Glomerular endothelial cell (primary cell): ENCODE data around the gene TLE6. TPM values are rescaled to one million over a fixed set of nuclear protein-coding genes. Genes with fewer than 3 reads are reported as not detected.
A peak's percentile ranks its signal among the peaks of the same experiment; 100 is the strongest.
"Not testable (repeated sequence)": the region's sequence is repeated elsewhere in the genome, so short reads cannot be mapped to it uniquely, and the experiment has no call there.

Experiments used
- DNase-seq: peaks from one replicate; pipeline ENCODE4 v3.0.0-alpha.2; 2011; ENCODE audit warnings: low read depth, low spot score; ENCODE audit errors: extremely low read depth
- total RNA-seq: library from RNA; depleted of rRNA; stranded (reverse); fragments of >200 nt; gene quantifications from 2 replicates; pipeline ENCODE4 v1.2.3, GENCODE V29; 2015

Gene TLE6
- total RNA-seq = 0.58 and 0.88 TPM in 2 replicates

DNA sequence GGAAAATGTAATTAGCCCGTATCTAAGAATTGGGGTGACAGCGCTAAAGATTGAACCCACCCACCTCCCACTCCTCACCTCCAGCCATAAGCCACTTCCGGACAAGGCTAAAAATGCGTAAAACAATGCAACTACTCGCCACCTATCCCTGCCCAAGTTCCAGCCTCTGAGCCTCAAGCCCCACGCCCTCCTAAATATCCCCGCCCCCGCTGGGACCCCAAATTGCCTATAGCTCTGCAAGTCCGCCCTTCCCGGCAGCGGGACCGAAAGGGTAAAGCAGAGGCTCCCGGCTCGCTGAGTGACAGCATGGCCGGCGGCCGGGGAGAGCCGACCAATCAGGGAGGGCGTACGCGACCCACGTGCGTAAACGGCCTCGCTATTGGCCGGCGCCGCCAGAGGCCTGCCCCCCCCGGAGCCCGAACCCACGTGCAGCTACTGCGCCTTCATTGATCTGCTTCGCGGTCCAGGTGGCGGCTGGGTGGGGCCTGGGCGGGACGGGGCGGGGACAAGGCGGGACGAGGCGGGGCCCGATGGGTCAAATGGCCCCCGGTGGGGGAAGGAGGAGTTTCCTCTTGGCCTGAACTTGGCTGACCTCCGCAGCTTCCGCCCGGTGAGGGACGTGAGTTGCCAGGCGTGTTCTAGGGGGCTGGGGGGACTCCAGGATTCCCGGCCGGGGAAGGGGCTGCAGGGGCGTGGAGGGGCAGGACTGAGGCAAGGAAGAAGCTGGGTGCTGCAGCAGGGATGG lies at the start of gene TLE6:
TLE6 (plus strand) TSS at position 564 of the 745 bp plus-strand sequence. CDS start 670 bp downstream, outside the sequence.
- no peak for DNase-seq

GRCh38 chr19:2933490-2933910 lies 43.9 kb upstream of the TLE6 start:
- DNase-seq = no peak

GRCh38 chr19:2935863-2936262 lies 41.5 kb upstream of the TLE6 start:
- DNase-seq = not testable (repeated sequence)

GRCh38 chr19:2942928-2943640 lies 34.3 kb upstream of the TLE6 start:
- DNase-seq = no peak

- no peak for DNase-seq
Measured at GRCh38 chr19:2944403-2944774, 33.0 kb upstream of the TLE6 start.

DNA sequence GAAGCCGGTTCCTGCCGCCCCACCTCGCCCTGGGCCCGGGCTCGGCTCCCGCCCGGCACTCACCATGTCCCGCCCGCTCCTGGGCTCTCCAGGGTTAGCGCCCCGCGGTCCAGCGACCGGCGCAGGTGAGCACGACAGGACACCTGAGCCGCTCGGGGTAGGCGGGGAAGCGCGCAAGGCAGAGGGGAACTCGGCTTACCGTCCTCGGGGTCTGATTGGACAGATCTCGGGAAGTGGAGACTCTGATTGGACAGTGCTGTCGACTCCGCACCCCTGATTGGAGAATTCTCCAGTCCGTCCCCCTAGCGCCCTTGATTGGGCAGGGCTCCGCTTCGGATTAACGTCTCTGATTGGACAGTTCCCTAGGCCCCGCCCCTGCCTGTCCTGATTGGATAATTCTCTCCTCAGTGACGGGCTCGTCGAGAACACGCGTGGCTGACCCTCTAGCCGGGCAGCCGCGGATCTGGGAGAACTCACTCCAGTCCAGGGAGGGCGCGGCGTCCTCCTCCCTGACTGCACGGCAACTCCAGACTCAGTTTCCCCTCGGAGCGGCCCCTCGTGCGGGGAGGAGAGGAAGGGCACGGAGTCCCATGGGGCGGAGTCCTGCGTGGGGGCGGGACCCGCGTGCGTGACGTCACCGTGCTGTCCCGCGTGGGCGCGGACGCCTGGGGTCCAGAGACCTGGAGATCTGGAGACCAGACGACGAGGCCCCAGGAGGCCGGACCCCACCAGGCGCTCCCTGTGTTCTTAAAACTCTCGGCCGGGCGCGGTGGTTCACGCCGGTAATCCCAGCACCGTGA lies 32.4 kb upstream of the TLE6 start, which contains the start of gene ZNF77:
ZNF77 (minus strand) TSS at position 197 of the 800 bp plus-strand sequence; CDS start at position 66, 131 bp downstream.
- peak; percentile 99 for DNase-seq

DNA sequence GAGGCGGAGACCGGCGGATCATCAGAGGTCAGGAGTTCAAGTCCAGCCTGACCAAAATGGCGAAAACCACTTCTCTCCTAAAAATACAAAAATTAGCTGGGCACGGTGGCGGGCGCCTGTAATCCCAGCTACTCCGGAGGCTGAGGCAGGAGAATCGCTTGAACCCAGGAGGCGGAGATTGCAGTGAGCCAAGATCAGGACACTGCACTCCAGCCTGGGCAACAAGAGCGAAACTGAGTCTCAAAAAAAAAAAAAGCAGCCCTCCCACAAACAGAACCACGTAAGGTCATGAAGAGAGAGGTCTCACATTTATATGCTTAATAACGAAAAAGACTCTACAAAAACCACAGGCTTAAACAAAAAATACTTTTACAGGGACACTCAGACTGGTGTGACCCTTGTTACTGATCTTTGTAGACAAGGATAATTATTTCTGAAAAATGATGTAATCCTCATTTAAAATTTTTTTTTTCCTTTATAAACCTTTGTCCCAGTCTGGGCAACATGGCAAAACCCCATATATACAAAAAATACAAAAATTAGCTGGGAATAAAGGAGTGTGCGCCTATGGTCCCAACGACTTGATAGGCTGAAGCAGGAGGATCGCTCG lies 31.7 kb upstream of the TLE6 start:
- no peak for DNase-seq

GRCh38 chr19:2949939-2950285 lies 27.5 kb upstream of the TLE6 start:
- peak; percentile 99 for DNase-seq

GRCh38 chr19:2950286-2951124 lies 26.9 kb upstream of the TLE6 start:
- DNase-seq = peak; percentile 98

DNA sequence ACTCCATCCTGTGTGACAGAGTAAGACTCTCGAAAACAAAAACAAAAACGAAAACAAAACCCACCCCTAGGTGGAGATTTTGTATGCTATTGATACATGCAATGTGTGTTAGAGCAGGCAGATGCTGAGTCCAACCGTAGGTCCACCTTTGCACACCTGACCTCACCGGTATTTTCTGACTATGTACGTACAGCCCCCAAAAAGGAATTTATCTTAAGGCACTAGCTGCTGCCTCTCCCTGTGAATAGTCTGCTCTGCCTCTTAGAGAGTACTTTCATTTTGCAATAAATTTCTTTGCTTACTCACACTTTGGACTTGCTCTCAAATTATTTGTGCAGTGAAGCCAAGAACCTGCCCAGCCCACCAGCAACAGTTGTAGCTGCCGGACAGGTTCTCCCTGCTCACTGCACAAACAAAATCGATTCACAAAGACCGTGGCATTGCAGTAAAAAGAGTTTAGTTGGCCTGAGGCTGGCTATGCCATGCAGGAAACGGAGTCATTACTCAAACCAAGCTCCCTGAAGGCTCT lies 24.3 kb upstream of the TLE6 start:
- no peak for DNase-seq

- no peak for DNase-seq
Measured at GRCh38 chr19:2957160-2957559, 20.2 kb upstream of the TLE6 start.

DNA sequence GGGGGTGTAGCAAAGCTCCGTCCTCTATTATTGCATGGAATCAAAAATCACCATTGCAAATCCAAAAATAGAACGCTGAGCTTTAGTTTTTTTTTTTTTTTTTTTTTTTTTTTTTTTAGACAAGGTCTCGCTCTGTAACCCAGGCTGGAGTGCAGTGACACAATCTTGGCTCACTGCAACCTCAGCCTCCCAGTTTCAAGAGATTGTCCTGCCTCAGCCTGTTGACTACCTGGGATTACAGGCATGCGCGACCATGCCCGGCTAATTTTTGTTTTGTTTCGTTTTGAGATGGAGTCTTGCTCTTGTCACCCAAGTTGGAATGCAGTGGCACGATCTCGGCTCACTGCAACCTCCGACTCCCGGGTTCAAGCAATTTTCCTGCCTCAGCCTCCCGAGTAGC lies 17.2 kb upstream of the TLE6 start:
- no peak for DNase-seq

DNA sequence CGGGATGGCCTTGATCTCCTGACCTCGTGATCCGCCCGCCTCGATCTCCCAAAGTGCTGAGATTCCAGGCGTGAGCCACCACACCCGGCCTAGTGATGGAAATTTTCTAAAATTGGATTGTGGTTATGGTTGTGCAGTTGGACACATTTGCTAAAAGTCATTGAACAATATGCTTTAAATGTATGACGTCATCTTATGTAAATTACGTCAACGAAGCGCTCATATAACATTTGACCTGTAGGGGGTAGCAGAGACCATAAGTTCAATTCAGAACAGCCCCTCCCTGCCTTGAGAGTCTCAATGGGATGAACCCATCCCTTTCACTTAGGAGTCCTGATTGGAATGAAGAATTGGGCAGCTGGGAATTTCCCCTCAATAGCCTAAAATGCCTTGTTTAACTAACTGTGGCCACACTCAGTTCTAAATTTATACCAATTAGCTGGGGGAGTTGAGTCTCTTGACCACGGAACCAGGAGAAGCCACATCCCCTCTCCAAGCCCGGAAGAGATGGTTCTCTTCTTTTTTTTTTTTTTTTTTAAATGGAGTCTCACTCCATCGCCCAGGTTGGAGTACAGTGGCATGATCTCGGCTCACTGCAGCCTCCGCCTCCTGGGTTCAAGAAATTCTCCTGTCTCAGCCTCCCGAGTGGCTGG lies 15.2 kb upstream of the TLE6 start:
- DNase-seq = peak; percentile 89

DNA sequence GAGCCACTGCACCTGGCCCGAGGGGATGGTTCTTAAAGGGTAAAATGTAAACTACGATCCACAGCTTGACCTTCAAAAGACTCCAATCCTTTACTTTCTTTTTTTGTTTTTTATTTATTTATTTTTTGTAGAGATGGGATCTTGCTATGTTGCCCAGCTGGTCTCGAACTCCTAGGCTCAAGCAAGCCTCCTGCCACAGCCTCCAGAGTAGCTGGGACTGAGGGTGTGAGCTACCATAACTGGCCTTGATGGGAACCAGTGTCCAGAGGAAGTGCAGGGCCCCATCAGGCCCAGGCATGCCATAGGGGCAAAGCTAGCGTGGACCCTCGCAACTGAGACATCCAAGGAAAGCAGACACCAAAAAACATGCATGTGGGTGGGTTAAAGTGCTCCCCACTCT lies 14.2 kb upstream of the TLE6 start:
- no peak for DNase-seq

GRCh38 chr19:2963631-2964030 lies 13.7 kb upstream of the TLE6 start:
- DNase-seq = not testable (repeated sequence)

GRCh38 chr19:2964874-2965273 lies 12.5 kb upstream of the TLE6 start:
- DNase-seq = no peak

DNA sequence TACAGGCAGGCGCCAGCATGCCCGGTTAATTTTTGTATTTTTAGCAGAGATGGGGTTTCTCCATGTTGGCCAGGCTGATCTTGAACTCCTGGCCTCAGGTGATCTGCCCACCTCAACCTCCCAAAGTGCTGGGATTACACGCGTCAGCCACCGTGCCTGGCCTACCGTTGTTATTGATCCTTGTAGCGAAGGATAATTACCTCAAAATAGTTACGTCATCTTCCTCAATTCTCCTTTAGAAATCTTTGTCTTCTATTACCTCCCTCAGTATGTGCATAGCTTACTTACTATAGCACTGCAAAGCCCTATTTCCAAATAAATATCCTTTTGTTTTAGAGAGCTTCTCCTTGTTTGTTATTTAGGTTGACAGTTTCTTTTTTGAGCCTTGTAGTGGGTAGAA lies 9.4 kb upstream of the TLE6 start:
- no peak for DNase-seq

DNA sequence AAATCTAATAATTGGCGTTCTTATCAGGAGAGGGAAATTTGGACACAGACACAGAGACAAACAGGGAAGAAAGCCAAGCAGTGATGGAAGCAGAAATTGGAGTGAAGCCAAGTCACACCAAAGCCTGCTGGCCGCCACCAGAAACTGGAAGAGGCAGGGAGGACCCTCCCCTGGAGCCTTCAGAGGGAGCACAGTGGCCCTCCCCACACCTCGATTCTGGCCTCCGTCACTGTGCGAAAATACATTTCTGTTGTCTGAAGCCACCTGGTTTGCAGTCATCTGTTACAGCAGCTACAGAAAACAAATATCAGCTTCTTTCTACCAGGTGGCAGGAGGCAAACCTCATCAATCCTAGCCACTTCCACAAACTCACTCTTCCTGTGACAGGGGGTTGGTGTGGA lies 8.3 kb upstream of the TLE6 start:
- no peak for DNase-seq

- no peak for DNase-seq
Measured at GRCh38 chr19:2970201-2970835, 7.0 kb upstream of the TLE6 start.
